HG02798 (cell line): ENCODE data around the gene ITGB2.

Experiments used
- ATAC-seq: cut with Tn5 transposase; IDR thresholded peaks from one replicate; pipeline ENCODE4 v1.9.1; 2021; ENCODE audit warnings: mild to moderate bottlenecking; ENCODE audit not compliant: unreplicated experiment, poor library complexity

Gene ITGB2

GRCh38 chr21:44900559-44901251 is 20.0 kb downstream of the ITGB2 start:
- no peak for ATAC-seq

- ATAC-seq, result no peak
Observed at GRCh38 chr21:44899768-44900558, 20.7 kb downstream of the ITGB2 start.

- no peak for ATAC-seq
Observed at GRCh38 chr21:44898851-44899767, 21.6 kb downstream of the ITGB2 start.

- no peak for ATAC-seq
Observed at GRCh38 chr21:44898011-44898488, 22.6 kb downstream of the ITGB2 start.

- no peak for ATAC-seq
Observed at GRCh38 chr21:44897326-44898010, 23.2 kb downstream of the ITGB2 start.

GRCh38 chr21:44896561-44897286 is 24.0 kb downstream of the ITGB2 start:
- ATAC-seq, result no peak

- ATAC-seq, result no peak
Observed at GRCh38 chr21:44895859-44896258, 24.8 kb downstream of the ITGB2 start.

- ATAC-seq, result no peak
Observed at GRCh38 chr21:44894687-44895302, 25.9 kb downstream of the ITGB2 start.

GRCh38 chr21:44893948-44894656 is 26.6 kb downstream of the ITGB2 start:
- no peak for ATAC-seq

- ATAC-seq, result no peak
Observed at GRCh38 chr21:44893278-44893556, 27.5 kb downstream of the ITGB2 start.

- peak; percentile 56 for ATAC-seq
Observed at GRCh38 chr21:44892536-44893277, 28.0 kb downstream of the ITGB2 start.

GRCh38 chr21:44892095-44892494 is 28.6 kb downstream of the ITGB2 start:
- ATAC-seq, result no peak

GRCh38 chr21:44891631-44892031 is 29.1 kb downstream of the ITGB2 start:
- no peak for ATAC-seq

- ATAC-seq, result no peak
Observed at GRCh38 chr21:44890961-44891541, 29.6 kb downstream of the ITGB2 start.

- no peak for ATAC-seq
Observed at GRCh38 chr21:44890338-44890931, 30.3 kb downstream of the ITGB2 start.

GRCh38 chr21:44889625-44890337 is 30.9 kb downstream of the ITGB2 start:
- no peak for ATAC-seq
